GM19463 (cell line): ENCODE data around the gene RAB3C.
"Not testable (repeated sequence)": the region's sequence is repeated elsewhere in the genome, so short reads cannot be mapped to it uniquely, and the experiment has no call there.

Source experiments
- ATAC-seq: cut with Tn5 transposase; IDR thresholded peaks from one replicate; pipeline ENCODE4 v1.9.1; 2021; ENCODE audit warnings: mild to moderate bottlenecking, moderate library complexity; ENCODE audit not compliant: unreplicated experiment

Gene RAB3C

DNA sequence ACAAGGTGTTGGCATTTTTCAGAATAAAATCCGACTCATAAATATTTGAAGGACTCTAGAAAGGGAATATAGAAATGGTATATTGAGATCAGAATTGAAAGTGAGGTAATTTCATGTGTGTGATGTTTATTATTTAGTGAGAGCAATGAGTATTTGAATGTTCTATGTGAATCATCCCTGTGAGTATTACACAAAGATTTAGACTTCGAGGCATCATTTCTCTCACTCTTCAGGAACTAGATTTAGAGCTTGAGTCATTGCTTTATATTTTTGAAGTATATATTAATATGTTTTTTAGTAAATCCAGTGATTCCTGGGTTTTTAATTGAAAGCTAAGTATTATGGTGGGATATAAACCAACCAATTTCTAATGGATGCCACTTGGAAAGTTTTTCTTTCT lies 91.2 kb downstream of the RAB3C start:
- no peak for ATAC-seq

DNA sequence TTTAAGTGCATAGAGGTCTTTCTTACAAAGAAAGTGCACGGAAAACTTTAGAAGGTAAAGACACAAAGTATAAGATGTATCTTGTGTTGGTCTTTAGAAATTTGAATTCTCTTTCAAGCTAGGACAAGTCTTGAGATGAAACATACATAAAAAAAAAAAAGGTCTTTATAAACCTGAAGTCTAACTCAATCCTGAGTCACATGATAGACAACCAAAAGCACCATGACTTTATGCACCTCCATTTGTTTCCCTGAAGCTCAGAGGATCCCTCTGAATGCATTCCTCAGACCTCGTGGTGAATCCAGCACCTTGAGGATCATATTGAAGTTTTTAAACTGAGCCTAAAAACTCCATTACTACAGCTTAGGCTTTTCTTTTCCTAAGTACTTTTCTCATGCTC lies 91.8 kb downstream of the RAB3C start:
- ATAC-seq: no peak

DNA sequence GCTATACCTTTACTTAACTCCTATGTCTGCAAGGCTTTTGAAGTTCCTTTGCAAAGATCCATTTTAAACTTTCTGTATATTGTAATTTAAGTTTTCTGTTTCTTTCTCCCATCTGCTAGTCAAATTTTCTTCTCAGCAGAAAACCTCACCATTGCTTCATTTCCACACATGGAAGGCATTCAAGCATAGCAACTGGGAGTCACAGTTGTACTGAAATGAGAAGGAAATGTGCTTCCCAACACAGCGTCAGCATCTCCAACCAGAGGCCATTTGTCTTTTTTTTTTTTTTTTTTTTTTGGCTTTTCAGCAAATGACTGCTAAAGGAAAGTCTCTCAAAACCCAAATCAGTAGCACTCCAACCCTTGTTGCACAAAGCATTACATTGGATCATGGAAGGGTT lies 92.5 kb downstream of the RAB3C start:
- no peak for ATAC-seq

DNA sequence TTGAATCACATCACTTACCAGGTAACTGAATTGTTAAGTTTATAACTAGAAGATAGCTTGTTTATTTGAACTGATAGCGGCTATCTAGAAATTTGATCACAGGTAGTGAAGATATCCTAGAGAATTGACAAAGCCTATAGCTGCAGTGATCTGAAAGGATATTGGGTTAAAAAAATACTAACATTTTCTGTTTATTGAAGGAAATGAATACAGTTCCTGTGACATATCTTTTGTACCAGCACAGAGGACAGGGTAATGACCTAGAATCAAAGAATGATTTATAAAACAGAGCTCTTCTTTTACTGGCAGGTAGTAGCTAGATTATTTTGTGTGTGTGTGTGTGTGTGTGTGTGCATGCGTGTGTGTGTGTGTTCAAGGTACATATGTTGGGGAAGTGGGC lies 94.8 kb downstream of the RAB3C start:
- ATAC-seq: no peak

DNA sequence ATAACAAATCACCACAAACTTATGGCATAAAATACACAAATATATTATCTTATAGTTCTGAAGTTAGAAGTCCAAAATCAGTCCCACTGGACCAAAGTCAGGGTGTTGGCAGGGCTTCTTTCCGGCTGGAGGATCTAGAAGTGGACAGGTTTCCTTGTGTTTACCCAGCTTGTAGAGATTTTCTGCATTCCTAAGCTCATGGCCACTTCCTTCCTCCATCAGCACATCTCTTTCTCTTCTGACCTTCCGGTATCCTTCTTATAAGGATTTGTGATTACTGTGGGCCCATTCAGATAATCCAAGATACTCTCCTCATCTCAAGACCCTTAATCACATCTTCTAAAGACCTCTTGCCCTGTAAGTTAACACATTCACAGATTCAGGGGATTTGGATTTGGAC lies 97.6 kb downstream of the RAB3C start:
- ATAC-seq: no peak

DNA sequence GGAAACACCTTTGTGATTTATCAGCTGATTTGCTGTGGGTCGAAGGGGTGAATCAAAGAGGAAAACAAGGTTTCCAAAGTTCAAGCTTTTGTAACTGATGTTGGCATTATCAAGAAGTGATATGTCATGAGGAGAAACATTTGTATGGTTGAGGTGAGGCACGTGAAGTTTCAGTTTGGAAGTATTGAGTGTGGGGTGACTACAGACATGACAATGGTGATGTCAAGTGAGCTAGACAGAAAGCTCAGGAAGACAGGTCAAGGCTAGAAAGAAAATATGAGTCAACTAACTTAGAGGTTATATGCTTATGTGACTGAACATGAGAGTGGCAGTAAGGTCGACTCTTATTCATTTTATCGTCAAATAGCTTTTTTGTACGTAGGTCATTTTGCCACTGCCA lies 99.1 kb downstream of the RAB3C start:
- ATAC-seq: no peak

DNA sequence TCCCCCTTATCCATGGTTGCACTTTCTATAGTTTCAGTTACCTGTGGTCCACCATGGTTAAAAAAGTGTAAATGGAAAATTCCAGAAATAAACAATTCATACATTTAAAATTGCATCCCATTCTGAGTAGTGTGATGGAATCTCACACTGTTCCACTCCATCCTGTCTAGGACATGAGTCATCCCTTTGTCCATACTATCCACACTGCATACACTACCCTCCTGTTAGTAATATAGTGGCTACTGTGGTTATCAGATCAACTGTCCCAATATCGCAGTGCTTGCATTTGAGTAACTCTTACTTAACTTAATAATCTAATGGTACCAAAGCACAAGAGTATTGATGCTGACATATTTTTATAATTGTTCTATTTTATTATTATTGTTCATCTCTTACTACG lies 100.7 kb downstream of the RAB3C start:
- no peak for ATAC-seq

DNA sequence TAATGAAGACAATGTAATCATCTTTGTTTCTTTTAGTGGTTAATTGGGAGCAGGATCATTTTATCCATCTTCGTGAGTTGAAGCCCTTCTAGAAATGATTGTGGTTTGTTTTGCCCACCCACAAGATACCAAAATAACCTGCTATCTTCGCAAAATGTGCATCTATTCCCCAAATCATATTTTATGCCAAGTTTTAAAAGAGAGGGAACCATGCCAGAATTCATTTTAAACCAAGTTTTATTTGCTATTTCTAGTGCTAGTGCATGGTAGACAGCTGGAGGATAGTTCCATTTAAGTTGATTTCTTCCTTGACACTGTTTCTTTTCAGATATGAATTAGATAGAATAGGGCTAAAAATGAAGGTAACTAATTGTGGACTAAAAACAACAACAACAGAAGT lies 104.2 kb downstream of the RAB3C start:
- ATAC-seq: no peak

DNA sequence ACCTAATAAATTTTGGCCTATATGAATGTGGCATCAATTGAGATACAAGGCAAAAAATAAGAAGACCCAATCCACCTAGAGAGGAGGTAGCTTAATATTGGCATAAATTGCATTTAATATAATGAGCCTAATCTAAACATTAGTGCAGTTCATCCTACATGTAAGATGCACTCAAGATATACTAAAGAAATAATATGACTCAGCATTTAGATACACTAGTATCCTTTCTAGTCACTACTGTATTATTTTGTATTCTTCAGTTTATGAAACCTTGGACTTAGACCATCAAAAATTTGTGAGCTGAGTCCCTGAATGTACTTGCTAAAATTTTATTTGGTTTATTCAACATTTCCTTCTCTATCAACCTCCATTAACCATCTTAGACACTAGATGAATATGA lies 104.7 kb downstream of the RAB3C start:
- ATAC-seq: no peak

DNA sequence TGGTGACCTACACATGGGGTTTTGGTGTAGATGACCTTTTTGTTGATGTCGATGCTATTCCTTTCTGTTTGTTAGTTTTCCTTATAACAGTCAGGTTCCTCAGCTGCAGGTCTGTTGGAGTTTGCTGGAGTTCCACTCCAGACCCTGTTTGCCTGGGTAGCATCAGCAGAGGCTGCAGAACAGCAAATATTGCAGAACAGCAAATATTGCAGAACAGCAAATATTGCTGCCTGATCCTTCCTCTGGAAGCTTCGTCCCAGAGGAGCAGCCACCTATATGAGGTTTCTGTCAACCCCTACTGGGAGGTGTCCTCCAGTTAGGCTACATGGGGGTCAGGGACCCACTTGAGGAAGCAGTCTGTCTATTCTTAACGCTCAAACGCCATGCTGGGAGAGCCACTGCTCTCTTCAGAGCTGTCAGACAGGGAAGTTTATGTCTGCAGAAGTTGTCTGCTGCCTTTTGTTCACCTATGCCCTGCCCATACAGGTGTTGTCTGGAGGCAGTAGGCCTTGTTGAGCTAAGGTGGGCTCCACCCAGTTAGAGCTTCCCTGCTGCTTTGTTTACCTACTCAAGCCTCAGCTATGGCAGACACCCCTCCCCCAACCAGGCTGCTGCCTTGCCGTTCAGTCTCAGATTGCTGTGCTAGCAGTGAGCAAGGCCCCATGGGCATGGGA lies 116.3 kb downstream of the RAB3C start:
- ATAC-seq: not testable (repeated sequence)

DNA sequence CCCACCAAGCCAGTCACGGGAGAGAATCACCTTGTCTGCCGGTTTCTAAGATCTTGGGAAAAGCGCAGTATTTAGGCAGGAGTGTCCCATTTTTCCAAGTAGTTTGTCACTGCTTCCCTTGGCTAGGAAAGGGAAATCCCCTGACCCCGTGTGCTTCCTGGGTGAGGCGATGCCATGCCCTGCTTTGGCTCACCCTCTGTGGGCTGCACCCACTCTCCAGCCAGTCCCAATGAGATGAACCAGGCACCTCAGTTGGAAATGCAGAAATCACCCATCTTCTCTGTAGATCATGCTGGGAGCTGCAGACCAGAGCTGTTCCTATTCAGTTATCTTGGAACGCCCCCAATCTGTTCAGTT lies 116.9 kb downstream of the RAB3C start:
- no peak for ATAC-seq

DNA sequence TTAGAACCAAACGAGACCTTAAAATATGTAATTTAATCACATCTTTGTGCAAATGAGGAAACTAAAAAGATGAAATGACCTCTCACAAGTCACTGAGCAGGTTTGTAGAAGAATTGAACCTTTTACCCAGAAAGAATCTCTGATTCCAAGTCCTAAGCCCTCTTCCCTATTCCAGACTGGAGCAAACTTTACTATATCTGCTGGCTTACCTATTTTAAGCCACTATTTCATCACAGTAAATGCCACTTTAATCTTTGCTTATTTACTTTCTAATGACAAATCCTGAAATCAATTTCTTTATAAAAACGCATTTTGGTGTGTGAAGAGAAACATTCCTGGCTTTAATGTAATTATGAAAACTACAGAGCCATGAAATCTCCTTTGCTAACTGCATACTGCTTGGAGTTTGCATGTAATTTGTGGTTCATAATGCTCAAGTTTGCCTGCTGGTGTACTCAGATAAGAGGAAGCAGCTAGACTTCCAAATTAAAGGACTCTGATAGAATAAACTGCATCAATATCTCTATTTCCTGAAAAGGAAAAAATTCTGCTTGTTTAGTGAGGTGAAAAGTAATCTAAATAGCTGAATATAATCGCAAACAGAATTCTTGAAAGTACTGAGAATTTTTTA lies 121.2 kb downstream of the RAB3C start:
- no peak for ATAC-seq

DNA sequence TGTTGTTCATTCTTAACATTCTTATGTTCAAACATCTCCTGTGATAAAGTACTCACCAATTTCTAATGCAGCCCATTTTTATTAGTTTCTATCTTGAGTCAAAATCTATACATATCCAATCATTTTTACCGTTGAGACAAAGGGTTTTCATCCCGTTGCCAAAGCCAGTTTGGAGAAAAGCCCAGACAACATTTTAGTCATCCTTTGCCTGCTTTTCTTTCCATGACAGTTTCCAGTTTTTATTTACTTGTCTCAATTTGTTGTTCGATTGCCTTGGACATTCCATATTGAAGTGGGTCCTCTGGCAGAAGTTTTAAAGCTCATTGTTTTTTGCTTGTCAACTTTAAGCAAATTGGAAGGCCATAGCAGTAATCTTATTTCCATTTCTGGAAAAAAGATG lies 123.9 kb downstream of the RAB3C start:
- no peak for ATAC-seq

DNA sequence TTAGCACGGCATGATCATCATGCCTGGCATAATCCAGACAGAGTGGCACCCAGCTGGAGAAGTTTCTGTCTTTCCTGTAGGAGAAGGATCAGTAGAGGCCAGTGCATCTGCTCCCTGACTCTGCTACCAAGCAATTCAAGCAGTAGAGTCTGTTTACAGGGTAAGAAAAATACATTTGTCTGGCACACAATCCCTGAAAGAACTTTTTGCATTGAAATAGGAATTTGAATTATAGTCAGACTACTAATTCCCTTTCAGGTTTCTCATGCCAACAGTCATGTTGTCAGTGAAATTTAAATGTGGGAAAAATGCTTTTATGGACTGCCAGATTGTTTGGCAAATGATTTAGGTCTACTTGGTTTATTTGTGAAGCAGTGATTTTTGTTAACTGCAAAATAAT lies 125.6 kb downstream of the RAB3C start:
- no peak for ATAC-seq

DNA sequence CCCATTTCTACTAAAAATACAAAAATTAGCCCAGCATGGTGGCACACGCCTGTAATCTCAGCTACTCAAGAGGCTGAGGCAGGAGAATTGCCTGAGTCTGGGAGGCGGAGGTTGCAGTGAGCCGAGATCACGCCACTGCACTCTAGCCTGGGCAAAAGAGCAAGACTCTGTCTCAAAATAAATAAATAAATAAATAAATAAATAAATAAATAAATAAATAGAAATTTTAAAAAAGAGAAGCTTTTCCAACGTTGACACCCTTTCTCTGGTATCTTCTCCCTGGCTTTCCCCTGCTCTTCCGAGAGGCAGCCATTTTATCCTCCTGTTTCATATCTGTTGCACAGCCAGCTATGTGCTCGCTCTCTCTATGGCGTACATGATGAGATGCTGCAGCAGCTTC lies 127.5 kb downstream of the RAB3C start:
- ATAC-seq: not testable (repeated sequence)

DNA sequence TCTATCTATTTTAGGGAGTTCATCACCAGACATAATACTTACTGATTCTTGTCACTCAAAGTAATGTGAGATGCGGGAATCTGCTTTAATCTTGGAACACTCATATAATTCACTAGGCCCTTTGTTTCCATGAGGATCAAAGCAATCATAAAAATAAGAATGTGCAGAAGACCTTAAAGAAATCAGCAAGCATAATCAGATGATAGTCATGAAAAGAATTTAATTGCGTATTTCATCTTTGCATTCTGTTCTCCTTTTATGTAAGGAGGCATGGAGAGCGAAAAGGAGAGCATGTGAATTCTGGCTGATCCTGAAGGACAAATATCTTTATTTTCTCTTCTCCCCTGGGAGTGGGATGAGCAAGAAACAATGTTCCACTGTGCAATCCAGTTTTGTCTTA lies 128.0 kb downstream of the RAB3C start:
- no peak for ATAC-seq

DNA sequence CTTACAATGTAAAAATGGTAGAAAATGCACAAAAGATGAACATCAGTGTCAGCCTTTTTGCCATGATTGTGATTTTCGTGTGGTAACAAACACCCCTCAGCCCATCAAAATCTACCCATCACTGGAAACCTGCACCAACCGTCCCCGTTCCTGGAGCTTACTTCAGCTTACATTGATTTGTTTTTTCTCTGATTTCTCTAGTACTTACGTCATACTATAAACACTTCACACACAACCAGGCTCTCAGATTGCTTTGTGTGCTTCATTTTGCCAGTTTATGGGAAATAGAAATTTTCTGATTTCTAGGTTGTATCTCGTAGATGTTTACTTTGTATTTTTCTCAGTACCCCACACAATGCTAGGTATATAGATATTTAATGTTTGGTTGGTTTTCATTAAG lies 129.1 kb downstream of the RAB3C start:
- no peak for ATAC-seq

DNA sequence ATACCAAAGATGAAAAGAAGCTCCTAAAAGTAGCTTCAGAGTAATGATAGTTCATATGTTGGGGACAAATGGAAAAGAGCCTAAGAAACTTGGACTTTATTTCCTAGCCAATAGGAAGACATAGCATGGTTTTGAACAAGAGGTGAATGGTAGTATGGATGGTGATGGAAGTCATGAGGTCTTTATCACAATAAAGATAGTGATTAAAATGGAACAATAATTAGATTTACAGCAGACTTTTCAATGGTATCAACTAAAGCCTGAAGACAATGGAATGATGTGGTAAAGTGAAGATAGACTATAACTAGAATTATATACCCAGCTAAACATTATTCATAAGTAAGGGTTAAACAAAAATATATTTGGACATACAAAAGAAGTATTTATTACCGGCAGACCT lies 131.2 kb downstream of the RAB3C start:
- ATAC-seq: no peak

DNA sequence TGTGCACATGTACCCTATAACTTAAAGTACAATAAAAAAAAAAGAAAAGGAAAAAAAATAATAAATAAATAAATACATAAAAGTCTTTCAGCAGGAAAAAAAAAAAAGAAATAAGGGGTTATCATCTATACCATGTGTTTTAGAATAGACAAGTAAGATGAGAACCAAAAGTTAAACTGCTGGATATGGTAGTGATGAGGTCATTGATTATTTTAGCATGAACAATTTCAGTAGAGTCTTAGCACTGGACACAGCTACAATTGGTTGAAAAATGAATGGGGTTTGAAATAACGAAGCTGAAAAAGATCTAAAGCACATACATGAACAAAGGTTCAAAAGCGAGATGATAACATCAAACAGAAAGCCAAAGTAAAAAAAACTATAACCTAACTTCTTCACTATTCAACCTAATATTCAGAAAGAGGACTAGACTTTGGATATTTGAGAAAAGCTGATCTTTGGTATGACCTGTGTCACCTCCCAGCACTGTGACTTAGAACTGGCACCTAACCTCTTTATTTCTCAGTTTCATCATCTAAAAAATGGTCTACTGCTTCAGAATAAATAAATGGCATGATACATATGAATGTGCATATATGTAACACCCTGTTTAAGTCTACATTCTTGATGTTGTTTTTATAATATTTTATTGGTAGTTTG lies 133.3 kb downstream of the RAB3C start:
- ATAC-seq: no peak

DNA sequence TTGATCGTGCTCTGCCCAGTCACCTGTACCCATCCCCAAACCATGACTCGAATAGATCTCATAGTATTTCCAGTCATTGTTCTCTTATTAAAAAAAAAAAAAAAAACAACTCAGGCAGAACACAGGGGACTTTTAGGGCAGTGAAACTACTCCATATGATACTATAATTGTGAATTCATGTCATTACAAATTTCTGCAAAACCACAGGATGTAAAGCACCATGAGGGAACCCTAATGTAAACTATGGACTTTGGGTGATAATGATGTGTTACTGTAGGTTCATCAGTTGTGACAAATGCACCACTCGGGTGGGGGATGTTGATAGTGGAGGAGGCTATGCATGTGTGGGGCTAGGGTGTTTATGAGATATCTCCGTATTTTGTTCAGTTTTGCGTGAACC lies 133.8 kb downstream of the RAB3C start:
- ATAC-seq: no peak

DNA sequence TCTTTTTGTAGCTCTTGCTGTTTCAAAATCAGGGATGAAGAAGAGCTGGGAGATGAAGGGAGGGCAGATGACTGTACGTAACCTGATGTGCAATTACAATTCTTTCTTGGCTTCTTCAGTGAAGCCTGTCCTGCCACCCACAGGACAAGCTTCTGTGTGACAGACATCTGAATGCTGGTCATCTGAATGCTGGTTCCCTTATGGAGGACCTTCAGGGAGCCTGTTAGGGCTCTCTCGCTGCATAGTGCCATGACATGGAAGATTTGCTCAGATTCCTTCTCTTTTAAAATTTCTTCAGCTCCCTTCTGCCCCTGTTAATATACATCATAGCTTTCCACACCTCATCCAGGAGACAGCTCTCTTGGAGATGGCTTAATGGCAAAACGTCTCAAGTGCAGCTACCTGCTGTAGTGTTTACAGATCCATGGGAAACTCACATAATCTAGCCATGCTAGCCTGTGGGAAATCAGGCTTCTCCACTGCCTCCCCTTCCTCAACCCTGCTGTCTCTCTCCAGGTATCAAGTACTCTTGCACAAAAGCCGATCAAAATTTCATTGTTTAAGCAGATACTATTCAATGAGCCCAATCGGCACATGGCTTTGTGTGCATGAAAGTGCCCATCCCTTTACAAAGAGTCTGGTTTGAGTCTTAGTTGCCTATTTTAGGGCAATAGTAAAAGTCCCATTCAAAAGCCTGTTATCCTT lies 134.6 kb downstream of the RAB3C start:
- ATAC-seq: no peak
